Gastrocnemius medialis (tissue), 4 donors: ENCODE results near the gene ARL4A.

Source experiments
- POLR2A ChIP-seq, 2 donors: fragments of 450-650 bp; IDR thresholded peaks; one replicate each; pipeline ENCODE4 v1.6.1; 2017; ENCODE audit warnings: antibody characterized with exemption in 2 of 2, mild to moderate bottlenecking in 2 of 2, moderate library complexity in 2 of 2
- TF ChIP-seq, protein P1 (sequence below), 5 experiments: fragments of 450-650 bp in 3 of 5; fragments of 200-600 bp in 2 of 5; sonication (generic) in 2 of 5; IDR thresholded peaks in 4 of 5; conservative IDR thresholded peaks in 1 of 5; 1 replicate in 4 of 5; 2 replicates in 1 of 5; pipeline ENCODE4 v1.5.1; 2016 to 2019; ENCODE audit warnings: antibody characterized with exemption in 5 of 5, mild to moderate bottlenecking in 3 of 5, moderate library complexity in 3 of 5

DNA sequence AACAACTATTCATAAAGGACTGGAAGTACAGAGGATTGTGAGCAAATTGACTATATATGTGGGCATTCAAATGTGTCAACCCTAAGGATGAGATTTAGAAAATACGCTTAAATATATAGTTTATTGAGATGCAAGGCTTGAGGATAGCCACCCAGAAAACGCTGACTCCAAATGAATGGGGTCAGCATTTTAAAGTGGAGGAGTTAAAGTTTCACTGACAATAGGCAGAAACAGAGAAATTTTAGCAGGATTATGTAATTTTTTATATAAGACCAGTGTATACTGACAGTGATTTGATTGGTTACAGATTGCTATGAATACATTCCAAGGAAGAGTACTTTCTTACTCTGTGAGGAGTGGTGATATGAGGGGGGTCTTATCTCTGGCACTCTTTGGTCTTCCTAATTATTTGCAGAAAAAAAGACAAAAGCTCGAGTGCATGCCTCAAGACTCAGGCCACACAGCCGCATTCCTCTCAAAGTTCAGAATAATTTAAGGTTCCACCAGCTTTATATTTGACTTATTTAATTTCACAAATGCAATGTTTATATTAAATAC, 38.6 kb upstream of the ARL4A start:
- TF ChIP-seq, protein P1, sequence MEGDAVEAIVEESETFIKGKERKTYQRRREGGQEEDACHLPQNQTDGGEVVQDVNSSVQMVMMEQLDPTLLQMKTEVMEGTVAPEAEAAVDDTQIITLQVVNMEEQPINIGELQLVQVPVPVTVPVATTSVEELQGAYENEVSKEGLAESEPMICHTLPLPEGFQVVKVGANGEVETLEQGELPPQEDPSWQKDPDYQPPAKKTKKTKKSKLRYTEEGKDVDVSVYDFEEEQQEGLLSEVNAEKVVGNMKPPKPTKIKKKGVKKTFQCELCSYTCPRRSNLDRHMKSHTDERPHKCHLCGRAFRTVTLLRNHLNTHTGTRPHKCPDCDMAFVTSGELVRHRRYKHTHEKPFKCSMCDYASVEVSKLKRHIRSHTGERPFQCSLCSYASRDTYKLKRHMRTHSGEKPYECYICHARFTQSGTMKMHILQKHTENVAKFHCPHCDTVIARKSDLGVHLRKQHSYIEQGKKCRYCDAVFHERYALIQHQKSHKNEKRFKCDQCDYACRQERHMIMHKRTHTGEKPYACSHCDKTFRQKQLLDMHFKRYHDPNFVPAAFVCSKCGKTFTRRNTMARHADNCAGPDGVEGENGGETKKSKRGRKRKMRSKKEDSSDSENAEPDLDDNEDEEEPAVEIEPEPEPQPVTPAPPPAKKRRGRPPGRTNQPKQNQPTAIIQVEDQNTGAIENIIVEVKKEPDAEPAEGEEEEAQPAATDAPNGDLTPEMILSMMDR (IDR thresholded peaks at IDR 0.05 in 4 of 5, conservative IDR thresholded peaks at IDR 0.05 in 1 of 5) = no peak
- no peak for TF ChIP-seq POLR2A (IDR thresholded peaks at IDR 0.05)
